T-helper 1 cell treated with Interleukin-12 subunit alpha and Interleukin-12 subunit beta and Interleukin-4 antibody, amounts not matched to agents 30 ng/mL and 1 ng/mL, for 36 hours (primary cell): Measurements from ENCODE around the gene ST6GALNAC3. TPM values are rescaled to one million over a fixed set of nuclear protein-coding genes. Genes with fewer than 3 reads are reported as not detected.
"Not testable (repeated sequence)": the region's sequence is repeated elsewhere in the genome, so short reads cannot be mapped to it uniquely, and the experiment has no call there.

Source experiments
- intact Hi-C: fragments of 100-400 bp; cut with micrococcal nuclease; formaldehyde crosslinking; loops from one replicate; pipeline ENCODE4 v1.15.1; 2024
- total RNA-seq: library from RNA; stranded (reverse); gene quantifications from 2 replicates; pipeline ENCODE4 v1.2.3, GENCODE V29; 2022

The ST6GALNAC3 gene
- total RNA-seq, 1 donor from 2014 or later = 0.12 TPM

- intact Hi-C loops = no loop called here
Measured at GRCh38 chr1:76314730-76315129, 240.2 kb downstream of the ST6GALNAC3 start.

- intact Hi-C loops = no loop called here
Measured at GRCh38 chr1:76317299-76317900, 242.9 kb downstream of the ST6GALNAC3 start.

GRCh38 chr1:76330991-76331603 lies 256.6 kb downstream of the ST6GALNAC3 start:
- intact Hi-C loops = loop anchor here (1.0 to 5.0 kb wide), 4 partner anchors 64 to 812 kb away; no protein-coding TSS in a partner anchor

GRCh38 chr1:76335882-76336281 lies 261.3 kb downstream of the ST6GALNAC3 start:
- intact Hi-C loops = no loop called here

- intact Hi-C loops = no loop called here
Measured at GRCh38 chr1:76336931-76337371, 262.4 kb downstream of the ST6GALNAC3 start.

- intact Hi-C loops = no loop called here
Measured at GRCh38 chr1:76337542-76338219, 263.1 kb downstream of the ST6GALNAC3 start.

GRCh38 chr1:76340056-76340455 lies 265.5 kb downstream of the ST6GALNAC3 start:
- intact Hi-C loops = no loop called here

GRCh38 chr1:76341816-76342215 lies 267.3 kb downstream of the ST6GALNAC3 start:
- intact Hi-C loops = not testable (repeated sequence)

- intact Hi-C loops = no loop called here
Measured at GRCh38 chr1:76343356-76343755, 268.8 kb downstream of the ST6GALNAC3 start.

- intact Hi-C loops = no loop called here
Measured at GRCh38 chr1:76351655-76352054, 277.1 kb downstream of the ST6GALNAC3 start.

GRCh38 chr1:76352741-76353435 lies 278.3 kb downstream of the ST6GALNAC3 start:
- intact Hi-C loops = no loop called here

GRCh38 chr1:76354236-76354635 lies 279.7 kb downstream of the ST6GALNAC3 start:
- intact Hi-C loops = no loop called here

- intact Hi-C loops = no loop called here
Measured at GRCh38 chr1:76366726-76367125, 292.2 kb downstream of the ST6GALNAC3 start.

- intact Hi-C loops = no loop called here
Measured at GRCh38 chr1:76371941-76372340, 297.4 kb downstream of the ST6GALNAC3 start.

- intact Hi-C loops = no loop called here
Measured at GRCh38 chr1:76374086-76374485, 299.5 kb downstream of the ST6GALNAC3 start.

- intact Hi-C loops = no loop called here
Measured at GRCh38 chr1:76377247-76377646, 302.7 kb downstream of the ST6GALNAC3 start.

- intact Hi-C loops = no loop called here
Measured at GRCh38 chr1:76379506-76379905, 305.0 kb downstream of the ST6GALNAC3 start.

GRCh38 chr1:76381450-76382097 lies 307.0 kb downstream of the ST6GALNAC3 start:
- intact Hi-C loops = no loop called here

- intact Hi-C loops = no loop called here
Measured at GRCh38 chr1:76388261-76388660, 313.7 kb downstream of the ST6GALNAC3 start.

GRCh38 chr1:76390456-76390855 lies 315.9 kb downstream of the ST6GALNAC3 start:
- intact Hi-C loops = no loop called here

GRCh38 chr1:76395059-76395458 lies 320.5 kb downstream of the ST6GALNAC3 start:
- intact Hi-C loops = no loop called here
